Urinary bladder (tissue), 4 donors: Measurements from ENCODE around the gene CYP27B1. TPM values are rescaled to one million over a fixed set of nuclear protein-coding genes. Genes with fewer than 3 reads are reported as not detected.
A peak's percentile ranks its signal among the peaks of the same experiment; 100 is the strongest.

Experiments
- DNase-seq: peaks from one replicate; pipeline ENCODE4 v3.0.0-alpha.2; 2015; ENCODE audit errors: extremely low spot score
- H3K27ac ChIP-seq: one replicate; pipeline ENCODE4 v1.5.1; 2013; ENCODE audit warnings: low read depth, mild to moderate bottlenecking, moderate library complexity
- H3K36me3 ChIP-seq: one replicate; pipeline ENCODE4 v1.6.1; 2013; ENCODE audit warnings: mild to moderate bottlenecking, moderate library complexity; ENCODE audit not compliant: insufficient read depth
- H3K4me1 ChIP-seq: one replicate; pipeline ENCODE4 v1.6.1; 2013; ENCODE audit warnings: mild to moderate bottlenecking, moderate library complexity; ENCODE audit not compliant: insufficient read depth
- H3K4me3 ChIP-seq: one replicate; pipeline ENCODE4 v1.5.1; 2013; ENCODE audit warnings: low read depth, low read length
- WGBS: extraction: QIAGEN DNeasy Blood & Tissue Kit; methylation state at CpG from one replicate; pipeline ENCODE4 v1.1.7; 2013; 5-methylcytosine and 5-hydroxymethylcytosine counted together
- polyA plus RNA-seq: library from polyadenylated mRNA; stranded (reverse); fragments of 200-250 nt; gene quantifications from one replicate; pipeline ENCODE4 v1.2.3, GENCODE V29; 2013
- total RNA-seq: library from RNA; depleted of rRNA; stranded (reverse); fragments of >200 nt; gene quantifications from one replicate; pipeline ENCODE4 v1.2.3, GENCODE V29; 2014
- donor health status: healthy with polysubstance abuse.
- donor health status: healthy.

CYP27B1 gene
- total and polyA plus RNA-seq, 2 donors, result 0.16 to 0.57 TPM

GRCh38 chr12:57767305-57767698, 424 bp upstream of the CYP27B1 start:
- H3K27ac ChIP-seq, result no peak overlapping the region
- DNase-seq, result no peak
- H3K4me3 ChIP-seq, result no peak overlapping the region
- H3K36me3 ChIP-seq, result no peaks in the 10 kb centered on the region
- no peaks in the 10 kb centered on the region for H3K4me1 ChIP-seq

GRCh38 chr12:57765698-57766463, 997 bp downstream of the CYP27B1 start:
- DNase-seq, result no peak

GRCh38 chr12:57765003-57765697, 1.7 kb downstream of the CYP27B1 start:
- Histone ChIP-seq H3K4me1 (no peaks in the 10 kb centered on the region), H3K36me3 (no peaks in the 10 kb centered on the region), H3K4me3 (peak overlapping the region; percentile 15), H3K27ac (no peak overlapping the region)
- 1% methylated on average over 60 of the region's 60 CpGs for WGBS
- DNase-seq, result no peak

More at GRCh38 chr12:57765698-57766463, 997 bp downstream of the CYP27B1 start:
- Histone ChIP-seq H3K4me1 (no peaks in the 10 kb centered on the region), H3K36me3 (no peaks in the 10 kb centered on the region), H3K27ac (no peak overlapping the region), H3K4me3 (peak overlapping the region; percentile 15)
- 2% methylated on average over 40 of the region's 40 CpGs for WGBS

- DNase-seq, result no peak
- H3K4me3 ChIP-seq, result peak overlapping the region; percentile 15
Measured at GRCh38 chr12:57764662-57765002, 2.2 kb downstream of the CYP27B1 start.

GRCh38 chr12:57763881-57764661, 2.8 kb downstream of the CYP27B1 start:
- Histone ChIP-seq H3K36me3 (no peaks in the 10 kb centered on the region), H3K27ac (no peak overlapping the region), H3K4me3 (no peak overlapping the region), H3K4me1 (no peaks in the 10 kb centered on the region)
- DNase-seq, result no peak
- WGBS, result 76% methylated on average over 6 of the region's 6 CpGs

More at GRCh38 chr12:57764662-57765002, 2.2 kb downstream of the CYP27B1 start:
- Histone ChIP-seq H3K27ac (no peak overlapping the region), H3K4me1 (no peaks in the 10 kb centered on the region), H3K36me3 (no peaks in the 10 kb centered on the region)
- WGBS, result 16% methylated on average over 17 of the region's 17 CpGs

- Histone ChIP-seq H3K4me1 (no peaks in the 10 kb centered on the region), H3K36me3 (no peaks in the 10 kb centered on the region), H3K4me3 (no peak overlapping the region), H3K27ac (no peak overlapping the region)
- WGBS, result 89% methylated on average over 2 of the region's 2 CpGs
- no peak for DNase-seq
Measured at GRCh38 chr12:57762463-57762862, 4.4 kb downstream of the CYP27B1 start.

GRCh38 chr12:57761391-57761998, 5.4 kb downstream of the CYP27B1 start:
- Histone ChIP-seq H3K36me3 (no peaks in the 10 kb centered on the region), H3K4me3 (no peak overlapping the region), H3K4me1 (no peaks in the 10 kb centered on the region), H3K27ac (no peak overlapping the region)
- no peak for DNase-seq
- WGBS, result 91% methylated on average over 4 of the region's 4 CpGs

GRCh38 chr12:57760347-57760982, 6.4 kb downstream of the CYP27B1 start:
- 90% methylated on average over 3 of the region's 3 CpGs for WGBS
- no peak for DNase-seq
- Histone ChIP-seq H3K4me3 (no peak overlapping the region), H3K4me1 (no peaks in the 10 kb centered on the region), H3K36me3 (no peaks in the 10 kb centered on the region), H3K27ac (no peak overlapping the region)

GRCh38 chr12:57759360-57759980, 7.4 kb downstream of the CYP27B1 start:
- no peaks in the 10 kb centered on the region for H3K36me3 ChIP-seq
- DNase-seq, result no peak
- no peak overlapping the region for H3K4me3 ChIP-seq
- WGBS, result 39% methylated on average over 3 of the region's 3 CpGs
- H3K27ac ChIP-seq, result no peak overlapping the region
- H3K4me1 ChIP-seq, result no peaks in the 10 kb centered on the region

- Histone ChIP-seq H3K4me3 (no peak overlapping the region), H3K27ac (no peak overlapping the region), H3K36me3 (no peaks in the 10 kb centered on the region), H3K4me1 (no peaks in the 10 kb centered on the region)
- WGBS, result 91% methylated on average over 25 of the region's 25 CpGs
- no peak for DNase-seq
Measured at GRCh38 chr12:57758552-57759359, 8.1 kb downstream of the CYP27B1 start.

GRCh38 chr12:57757771-57758170, 9.1 kb downstream of the CYP27B1 start:
- no peak overlapping the region for H3K4me3 ChIP-seq
- DNase-seq, result no peak
- no peaks in the 10 kb centered on the region for H3K4me1 ChIP-seq
- no peak overlapping the region for H3K27ac ChIP-seq
- no peaks in the 10 kb centered on the region for H3K36me3 ChIP-seq
- WGBS, result 92% methylated on average over 4 of the region's 4 CpGs
